Stimulated activated CD4-positive, alpha-beta T cell treated with anti-CD3 and anti-CD28 coated beads, Interleukin-1b, Interleukin-23, amount 100 ng/mL, for 1 hour (primary cell): ENCODE results near the gene CHCHD6.

Experiments used
- DNase-seq, 2 donors: peaks; one replicate each; pipeline ENCODE4 v3.0.0-alpha.2; 2020; ENCODE audit warnings: low read depth in 2 of 2

Gene CHCHD6

DNA sequence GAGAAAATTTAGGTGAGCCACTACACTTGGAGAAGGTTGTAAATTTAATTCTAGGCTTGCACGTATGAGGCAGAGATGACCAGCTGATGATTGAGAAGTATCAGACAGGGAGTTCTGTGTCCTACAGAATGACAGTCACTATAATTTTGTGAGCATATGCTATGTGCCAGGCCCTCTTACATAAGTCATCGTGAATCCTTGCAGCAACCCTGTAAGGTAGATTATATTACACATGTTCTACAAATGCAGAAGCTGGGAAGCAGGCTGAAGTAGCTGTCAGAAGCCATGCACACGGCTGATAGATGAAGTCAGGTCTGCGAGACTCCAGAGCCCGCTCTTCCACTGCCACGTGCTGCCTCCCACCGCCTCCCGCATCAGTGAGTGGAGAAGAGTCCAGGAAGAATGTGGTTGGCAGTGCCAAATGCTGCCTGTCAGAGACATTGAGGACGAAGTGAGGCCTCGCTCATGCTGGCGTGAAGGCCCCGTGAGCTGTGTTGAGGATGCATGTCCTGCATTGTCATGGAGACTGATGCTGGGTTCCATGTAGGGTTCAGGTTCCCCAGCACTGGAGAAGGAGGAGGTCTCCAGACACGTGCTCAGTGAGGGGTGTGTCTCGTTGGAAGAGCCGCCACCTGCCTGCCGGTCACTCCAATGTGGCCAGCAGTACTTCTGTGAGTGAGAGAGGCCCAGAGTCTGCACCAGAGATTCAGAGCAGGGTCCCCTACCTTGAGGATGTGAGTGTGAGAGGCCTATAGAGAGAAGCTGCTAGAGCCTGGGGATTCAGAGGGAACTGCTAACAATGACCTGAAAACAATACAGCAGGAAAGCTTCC, 155.6 kb downstream of the CHCHD6 start:
- DNase-seq, result no peak

DNA sequence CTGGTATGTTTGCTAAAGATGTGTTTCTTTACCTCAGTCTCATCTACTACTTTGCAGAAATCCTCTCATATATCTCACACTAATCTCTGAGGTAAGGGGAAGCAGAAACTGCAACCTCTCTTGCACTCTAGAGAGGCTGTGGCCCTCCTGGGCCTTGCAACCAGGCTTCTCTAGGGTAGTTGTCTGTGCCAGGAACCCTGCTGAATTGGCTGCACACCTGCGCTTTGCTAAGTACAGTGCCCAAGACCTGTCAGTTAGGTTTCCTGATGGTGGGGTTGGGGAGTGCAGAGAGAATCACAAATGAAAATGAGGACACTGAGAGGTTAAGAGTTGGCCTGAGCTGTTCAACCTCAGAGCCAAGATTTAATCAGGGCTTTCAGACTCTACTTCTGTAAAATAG, 161.7 kb downstream of the CHCHD6 start:
- no peak for DNase-seq

DNA sequence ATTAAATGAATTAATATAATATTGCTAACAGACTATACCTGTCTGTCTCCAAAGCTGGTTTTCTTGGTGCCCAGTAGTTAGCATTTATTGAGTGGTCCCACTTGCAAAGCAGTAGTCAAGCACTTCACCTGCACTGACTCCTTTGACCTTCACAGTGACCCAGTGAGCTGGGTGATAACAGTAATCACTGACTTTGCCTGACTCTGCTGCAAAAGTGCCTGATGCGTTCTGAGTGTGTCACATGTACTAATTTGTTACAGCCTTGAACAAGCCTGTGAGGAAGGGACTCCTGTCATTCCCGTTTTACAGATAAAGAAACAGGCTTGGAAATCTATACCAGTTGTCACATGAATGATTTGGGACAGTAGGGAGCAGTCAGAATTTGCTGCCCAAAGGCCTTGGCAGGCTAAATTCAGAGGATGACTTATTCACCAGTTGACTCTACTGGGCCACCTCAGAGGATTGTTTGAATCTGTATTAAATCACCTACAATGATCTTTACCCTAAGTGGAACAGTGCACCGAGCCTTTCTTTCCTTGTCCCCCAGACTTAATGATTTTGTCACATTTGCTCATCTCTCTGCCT, 162.2 kb downstream of the CHCHD6 start:
- no peak for DNase-seq

DNA sequence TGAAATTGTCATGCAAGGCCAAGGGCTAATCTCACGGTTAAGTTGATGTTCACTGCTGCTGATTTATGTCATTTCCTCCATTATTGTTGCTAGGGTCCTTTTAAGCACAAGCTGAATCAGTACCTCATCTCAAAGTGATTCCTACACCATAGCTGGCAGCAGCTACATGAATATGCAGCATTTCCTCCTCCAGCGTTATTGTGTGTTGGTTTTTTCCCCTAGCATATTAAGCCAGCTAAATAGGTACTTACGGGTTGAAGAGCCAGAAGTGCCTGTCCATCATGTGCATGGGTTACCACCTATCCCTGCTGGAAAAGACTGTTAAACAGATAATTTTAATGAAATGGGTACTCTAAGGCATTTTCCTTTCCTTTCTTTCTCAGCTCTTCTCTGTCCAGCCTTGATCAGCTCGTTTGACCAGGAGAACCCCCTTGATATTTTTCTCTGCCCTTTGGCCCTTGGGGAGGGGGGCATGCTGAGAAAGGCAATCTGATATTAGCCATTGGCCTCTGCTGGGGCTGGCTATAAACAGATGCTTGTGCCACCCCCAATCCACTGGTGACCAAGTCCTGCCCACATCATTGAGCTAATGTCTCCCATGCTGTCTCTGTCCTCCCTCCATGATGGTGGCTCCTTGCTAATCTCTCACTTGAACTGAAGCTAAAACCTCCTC, 163.3 kb downstream of the CHCHD6 start:
- no peak for DNase-seq

DNA sequence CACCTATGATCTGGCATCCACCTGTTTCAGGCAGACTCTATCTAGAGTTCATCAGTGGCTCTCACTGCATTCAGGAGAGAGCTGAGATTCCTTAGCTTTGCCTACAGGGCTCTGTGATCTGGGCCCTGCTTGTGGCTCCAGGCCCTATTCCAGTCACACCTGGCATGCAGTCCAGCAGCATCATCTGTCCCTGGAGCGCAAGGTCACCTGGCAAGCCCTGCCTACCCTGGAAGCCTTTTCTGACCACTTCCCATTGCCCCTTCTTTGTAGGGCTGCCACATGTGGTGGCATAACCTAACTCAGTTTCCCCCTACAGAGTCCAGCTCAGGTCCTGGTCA, 163.8 kb downstream of the CHCHD6 start:
- DNase-seq, result no peak

DNA sequence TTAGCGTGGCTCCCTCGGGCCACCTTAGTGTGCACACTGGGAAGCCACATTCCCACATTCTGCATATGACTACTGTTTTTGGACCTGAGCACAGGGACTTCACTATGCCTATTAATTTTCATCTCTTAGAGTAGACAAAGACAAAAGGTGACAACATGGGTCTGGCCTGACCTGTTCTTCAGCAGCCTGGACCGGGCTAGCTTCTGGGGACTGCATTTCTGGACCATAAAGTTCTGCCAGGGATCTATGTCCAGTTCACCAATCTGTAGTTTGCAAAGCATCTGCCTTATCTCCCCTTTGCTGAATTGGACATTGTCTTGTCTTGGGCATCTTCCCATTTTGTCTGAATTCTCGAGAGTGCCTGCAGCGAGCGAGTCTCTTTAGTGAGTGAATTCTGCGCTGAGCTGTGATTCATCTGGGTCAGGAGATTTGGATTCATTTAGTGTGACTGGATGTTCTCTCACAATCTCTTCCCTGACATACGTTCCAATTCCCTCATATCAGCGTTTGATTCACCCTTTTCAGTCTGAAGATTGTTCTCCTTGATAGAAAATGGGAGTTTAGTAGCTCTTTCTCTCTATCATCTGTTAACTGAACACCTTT, 166.7 kb downstream of the CHCHD6 start:
- DNase-seq, result no peak

DNA sequence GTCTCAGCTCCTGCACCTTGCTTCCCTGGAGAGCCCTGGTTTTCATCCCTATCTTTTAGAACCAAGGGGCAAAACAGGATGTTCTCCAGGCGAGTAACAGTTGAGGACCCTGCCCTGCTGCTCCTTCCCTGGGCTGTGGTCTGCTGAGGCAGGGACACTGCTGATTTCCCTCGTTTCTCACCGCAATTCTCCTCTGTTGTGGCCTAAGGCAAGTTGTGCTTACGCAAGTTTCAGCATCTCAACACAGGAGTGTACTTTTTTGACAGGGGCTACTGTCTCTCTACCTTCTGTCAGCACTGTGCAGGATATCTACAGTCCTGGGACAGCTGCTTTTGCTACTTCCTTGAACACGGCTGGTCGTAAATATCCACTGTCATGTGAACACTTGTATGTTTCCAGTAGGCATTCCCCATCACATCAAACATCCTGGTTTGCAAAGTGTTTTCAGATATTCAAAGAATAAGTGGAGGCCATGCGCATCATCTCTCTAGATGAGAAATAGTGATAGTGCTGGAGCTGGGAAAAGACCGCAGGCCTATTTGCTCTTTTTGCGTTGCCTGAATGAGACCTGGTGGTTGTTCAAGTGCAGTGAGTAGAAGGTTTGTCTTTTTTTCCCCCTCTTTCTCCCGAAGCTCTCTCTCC, 168.8 kb downstream of the CHCHD6 start:
- DNase-seq, result no peak

DNA sequence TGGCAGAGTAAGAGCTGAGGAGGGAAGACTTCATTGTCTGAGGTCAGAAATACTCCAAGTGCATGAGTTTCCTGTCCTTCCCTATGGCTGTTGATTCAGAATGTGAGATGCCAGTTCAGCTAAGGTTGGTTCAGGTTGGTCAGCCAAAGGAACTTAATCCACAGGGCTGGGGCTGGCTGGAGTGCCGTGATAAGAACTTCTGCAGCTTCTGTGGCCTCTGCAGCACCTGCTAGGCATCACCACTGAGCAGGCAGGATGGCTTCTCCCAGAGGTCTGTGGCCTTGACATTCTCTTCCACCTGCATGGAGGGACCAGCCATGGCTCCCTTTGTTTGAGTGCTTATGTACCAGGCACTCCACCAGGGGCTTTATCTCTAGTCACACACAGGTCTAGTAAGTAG, 169.4 kb downstream of the CHCHD6 start:
- DNase-seq, result no peak

DNA sequence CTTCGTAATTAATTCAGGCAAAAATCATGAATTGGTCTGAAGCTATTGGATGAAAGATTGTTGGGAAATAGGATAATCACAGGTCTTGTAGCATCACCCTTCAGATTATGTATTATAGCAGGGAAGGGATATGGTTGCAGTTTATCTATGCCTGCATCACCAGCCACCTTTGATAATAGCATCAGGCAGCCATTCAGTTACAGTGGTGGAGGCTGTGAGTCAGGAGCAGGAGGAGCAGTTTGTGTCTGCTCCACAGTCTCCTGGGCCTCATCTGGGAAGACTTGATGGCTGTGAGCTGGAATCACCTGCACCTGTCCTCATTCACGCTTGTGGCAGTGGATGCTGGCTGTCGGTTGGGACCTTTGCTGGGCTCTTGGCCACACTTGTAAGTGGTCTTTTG, 174.6 kb downstream of the CHCHD6 start:
- DNase-seq, result no peak

DNA sequence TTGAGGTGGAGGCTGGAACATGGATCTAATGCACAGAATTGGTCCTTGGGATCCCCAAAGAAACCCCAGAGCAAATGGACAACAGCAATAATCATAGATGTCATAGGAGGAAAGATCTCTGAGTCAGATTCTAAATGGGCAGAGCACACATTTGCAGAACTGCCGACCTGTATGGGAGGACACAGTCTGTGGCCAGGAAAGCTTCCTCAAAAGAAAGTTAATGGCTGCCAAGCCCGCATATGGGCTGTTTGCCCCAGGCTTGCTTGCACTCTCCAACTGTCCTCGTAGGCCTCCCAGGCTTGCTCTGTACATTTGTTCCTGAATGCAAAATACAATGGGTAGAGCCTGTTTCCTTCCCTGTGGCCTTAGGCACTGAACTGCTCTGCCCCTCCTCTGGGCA, 176.9 kb downstream of the CHCHD6 start:
- no peak for DNase-seq

DNA sequence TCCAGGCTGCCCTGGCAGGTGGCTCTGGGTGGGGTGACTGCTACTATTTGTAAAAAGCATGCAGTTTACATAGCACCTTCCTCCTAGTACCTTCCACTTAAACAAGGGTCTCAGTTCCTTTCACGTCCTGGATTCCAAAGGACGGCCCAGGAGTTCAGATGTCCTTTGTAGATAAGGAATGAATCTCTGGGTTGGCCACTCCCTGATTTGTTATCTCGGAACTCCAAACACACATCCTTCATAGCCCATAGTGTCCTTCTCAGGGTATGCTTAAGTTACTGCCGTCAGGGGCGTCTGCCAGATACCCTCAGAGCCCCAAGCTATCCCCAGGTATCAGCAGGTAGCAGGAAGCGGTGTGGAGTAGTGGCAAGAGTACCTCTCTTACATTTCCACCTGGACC, 177.8 kb downstream of the CHCHD6 start:
- no peak for DNase-seq

DNA sequence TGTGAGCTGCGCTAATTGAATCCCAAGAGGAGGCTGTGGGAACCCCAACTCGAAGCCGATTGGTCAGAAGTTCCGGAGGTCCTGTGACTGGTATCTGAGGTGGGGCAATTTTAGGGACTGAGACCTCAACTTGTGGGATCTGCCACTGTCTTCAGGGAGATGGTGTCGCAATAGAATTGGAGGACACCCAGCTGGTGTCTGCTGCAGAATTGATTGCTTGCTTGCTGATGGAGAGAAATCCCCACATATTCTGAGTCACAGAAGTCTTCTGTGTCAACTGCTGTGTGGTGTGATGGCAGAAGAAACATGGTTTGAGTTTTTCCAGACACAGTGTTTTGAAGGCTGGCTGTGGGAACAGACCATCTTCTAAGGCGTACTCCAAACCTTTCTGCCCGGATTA, 179.2 kb downstream of the CHCHD6 start:
- no peak for DNase-seq

DNA sequence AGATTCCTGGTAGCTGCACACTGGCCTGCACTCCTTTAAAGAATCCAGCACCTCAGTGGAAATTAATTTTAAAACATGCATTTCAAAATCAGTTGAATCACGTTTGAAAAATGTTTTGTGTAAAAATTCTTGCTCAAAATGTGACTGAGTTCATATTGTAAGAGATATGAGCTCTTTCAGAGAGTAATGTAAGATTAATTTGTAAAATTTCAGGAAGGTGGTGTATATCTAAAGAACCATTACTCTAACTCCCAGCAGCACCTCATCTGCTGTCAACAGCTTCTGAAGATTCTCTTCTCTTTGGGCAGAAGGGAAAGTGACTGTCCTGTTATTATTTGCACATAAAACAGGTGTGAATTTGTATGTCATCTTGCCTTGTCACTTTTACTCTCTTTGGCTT, 181.4 kb downstream of the CHCHD6 start:
- DNase-seq, result no peak

DNA sequence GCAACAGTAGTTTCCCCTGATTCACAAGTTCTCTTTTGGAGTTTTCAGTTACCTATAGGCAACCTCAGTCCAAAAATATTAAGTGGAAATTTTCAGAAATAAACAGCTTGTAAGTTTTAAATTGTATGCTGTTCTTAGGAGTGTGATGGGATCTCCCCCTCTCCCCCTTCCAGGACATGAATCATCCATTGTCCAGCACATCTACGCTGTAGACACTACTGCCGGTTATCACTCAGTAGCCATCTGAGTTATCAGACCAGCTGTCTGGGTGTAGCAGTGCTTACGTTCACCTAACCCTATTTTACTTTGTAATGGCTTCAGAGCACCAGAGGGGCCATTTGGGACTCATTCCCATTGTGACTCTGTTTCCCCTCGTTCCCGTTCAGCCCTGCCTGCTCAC, 182.2 kb downstream of the CHCHD6 start:
- no peak for DNase-seq

DNA sequence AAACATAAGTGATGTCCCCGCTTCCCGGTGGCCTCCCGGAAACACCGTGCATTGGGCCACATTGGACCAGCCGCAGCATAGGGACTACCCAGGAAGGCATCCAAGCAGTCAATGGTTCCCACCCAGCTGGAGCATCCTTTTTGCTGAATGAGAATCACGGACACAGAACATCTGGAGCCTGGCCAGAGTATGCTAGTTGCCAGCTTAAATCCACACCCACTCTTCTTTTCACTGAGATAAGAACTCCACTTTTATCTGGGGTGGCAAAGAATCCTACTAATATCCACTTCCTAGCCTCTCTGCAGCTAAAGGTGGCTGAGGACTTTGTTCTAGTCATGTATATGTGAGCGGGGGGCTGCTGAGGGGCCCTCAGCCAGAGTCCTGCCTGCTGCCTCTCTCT, 183.6 kb downstream of the CHCHD6 start:
- DNase-seq, result no peak

DNA sequence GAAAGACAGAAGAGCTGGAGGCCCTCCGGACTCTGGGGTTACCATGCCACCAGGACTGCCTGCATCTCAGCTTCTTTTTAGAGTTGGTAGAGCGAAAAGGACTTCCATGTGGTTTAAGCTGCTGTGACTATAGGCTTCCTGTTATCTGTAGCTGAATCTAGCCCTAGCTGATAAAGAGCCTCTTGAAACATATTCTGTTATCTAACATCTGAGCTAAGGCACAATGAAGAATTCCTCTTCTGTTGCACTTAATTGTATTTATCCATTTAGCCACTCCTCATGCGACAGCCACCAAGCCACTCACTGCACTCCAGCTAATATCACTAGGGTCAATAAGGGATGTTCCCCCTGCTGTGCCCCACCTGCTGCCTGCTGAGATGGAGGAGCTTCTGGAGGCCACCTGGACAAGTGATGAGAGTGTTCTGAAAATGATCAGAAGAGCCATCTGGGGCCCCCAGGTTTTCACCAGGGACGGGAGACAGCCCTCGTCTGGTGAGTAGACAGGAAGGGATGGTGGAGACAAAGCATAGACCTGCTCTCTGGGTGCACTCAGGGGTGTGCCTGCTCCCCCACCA, 184.2 kb downstream of the CHCHD6 start:
- no peak for DNase-seq

DNA sequence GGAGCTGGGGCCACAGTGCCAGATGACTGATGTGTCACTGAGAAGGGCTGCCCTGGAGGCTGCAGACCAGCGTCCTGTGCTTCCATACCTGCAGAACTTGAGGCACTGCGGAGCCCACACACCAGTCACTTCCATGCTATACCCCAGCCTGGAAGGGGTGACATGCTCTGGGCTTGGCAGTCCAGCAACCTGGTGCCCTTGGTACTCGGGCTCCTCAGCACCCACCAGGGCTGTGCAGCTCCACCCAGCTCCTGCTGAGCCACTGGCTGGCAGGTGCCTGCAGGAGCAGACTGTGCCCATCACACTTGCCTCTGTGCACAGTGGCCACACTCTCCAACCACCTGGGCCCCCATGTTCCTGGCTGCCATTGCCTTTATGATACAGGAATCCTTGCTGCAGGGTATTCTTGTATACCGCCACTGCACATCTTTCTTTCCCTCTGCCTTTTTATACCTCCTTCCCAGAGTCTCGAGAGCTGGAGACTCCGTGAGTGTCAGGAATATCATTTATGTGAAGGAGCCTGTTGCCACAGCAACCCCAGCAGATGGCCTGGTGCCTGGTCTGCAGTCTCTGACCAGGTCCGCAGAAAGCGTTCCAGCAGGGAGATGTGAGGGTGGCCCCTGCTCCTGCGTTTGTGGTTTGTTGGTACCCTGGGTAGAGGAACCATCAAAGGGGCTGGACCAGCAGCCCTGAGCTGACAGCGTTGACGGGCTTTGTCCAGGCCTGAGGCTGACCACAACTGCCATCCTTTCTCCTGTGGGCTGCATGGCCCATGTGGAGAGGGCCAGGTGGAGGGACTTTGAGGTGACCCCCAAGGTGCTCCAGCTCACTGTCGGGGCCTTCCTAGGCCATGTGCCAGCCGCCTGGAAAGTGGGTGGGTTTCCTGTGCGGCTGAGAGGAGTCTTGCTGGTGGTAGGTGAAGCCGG, 185.5 kb downstream of the CHCHD6 start:
- no peak for DNase-seq

DNA sequence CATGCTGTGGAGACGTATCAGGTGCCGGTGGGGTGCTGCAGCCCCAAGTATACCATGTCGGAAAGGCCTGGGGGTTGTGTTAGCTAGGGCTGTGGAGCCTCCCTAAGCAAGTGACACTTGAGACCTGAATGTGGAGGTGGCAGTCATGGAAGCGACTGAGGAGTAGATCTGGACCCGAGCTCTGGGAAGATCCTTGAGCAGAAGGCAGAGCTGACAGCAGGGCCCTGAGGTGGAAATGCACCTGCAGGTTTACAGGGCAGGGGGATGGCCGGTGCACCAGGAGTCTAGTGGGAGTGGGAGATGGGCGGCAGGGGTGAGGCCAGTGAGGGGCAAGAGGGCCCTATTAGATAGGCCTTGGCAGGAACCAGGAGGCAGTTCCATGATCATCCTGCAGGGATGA, 187.1 kb downstream of the CHCHD6 start:
- no peak for DNase-seq

DNA sequence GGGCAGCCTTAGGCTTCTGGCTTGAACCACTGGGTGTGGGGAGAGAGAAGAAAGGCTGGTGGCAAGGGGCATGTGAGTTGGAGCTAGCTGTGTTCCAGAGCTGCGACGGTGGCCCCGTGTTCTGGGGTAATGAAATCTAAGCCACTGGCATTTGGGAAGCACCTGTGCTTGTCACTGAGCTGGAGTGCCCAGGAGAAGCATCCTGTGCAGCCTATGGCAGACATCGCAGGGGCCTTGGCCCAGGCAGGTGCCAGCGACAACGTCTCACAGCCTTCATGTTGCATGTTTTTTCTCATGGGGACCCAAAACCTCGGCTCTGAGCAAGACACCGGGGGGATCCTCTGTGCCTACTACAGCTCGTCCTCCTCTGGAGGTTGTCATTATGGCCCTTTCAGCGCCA, 187.8 kb downstream of the CHCHD6 start:
- no peak for DNase-seq

DNA sequence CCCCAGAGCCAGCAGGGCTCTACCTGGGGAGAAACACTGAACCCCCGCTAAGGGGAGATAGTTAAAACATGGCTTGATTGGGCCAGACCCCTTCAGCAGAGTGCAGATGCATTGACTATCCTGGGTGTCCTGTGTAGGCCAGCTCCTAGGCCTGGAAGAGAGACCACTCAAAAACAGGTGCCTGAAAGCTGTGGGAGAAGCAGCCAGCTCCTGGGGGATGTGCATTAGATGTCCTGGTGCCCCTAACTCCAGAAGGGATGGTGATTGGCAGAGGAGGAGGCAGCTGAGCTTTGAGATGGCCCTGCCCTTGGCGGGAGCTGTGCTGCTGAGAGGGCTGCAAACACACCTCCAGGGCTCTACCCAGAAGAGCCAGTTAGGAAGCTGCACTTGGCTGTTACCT, 189.6 kb downstream of the CHCHD6 start:
- DNase-seq, result no peak

DNA sequence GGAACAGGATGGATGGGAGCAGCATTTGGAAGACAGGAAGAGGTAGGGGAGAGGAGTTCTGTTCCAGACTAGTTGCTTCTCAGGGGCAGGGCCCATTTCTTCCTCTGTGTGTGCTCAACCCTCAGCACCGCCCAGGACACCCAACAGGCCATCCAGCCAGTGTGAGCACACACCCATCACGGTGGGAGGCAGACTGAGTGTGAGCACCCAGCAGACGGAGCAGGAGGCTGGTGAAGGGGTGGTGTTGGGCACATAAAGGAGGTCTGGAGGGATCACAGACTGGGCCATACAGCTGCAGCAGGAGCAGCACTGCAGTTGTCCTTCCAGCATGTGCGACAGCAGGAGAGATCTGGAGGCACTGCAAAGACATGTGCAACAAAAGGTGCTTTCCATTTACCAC, 190.4 kb downstream of the CHCHD6 start:
- no peak for DNase-seq
